K562 (cell line): ENCODE results near the gene RO60. TPM values are rescaled to one million over a fixed set of nuclear protein-coding genes. Genes with fewer than 3 reads are reported as not detected.

Experiments
- CEBPG ChIP-seq, 3 experiments: fragments of 200-800 bp in 1 of 3; sonication (Bioruptor generic) in 1 of 3; sonication (generic) in 1 of 3; formaldehyde crosslinking in 1 of 3; IDR thresholded peaks in 2 of 3; conservative IDR thresholded peaks in 1 of 3; 2 replicates each; pipeline versions ENCODE4 v1.6.1 to v1.8.0; 2016 to 2022; ENCODE audit warnings: missing compliant biosample characterization in 2 of 3, missing genetic modification characterization in 2 of 3, mild to moderate bottlenecking in 1 of 3, missing genetic modification reagents in 1 of 3
- MIER1 ChIP-seq: fragments of 450-650 bp; IDR thresholded peaks from 2 replicates; pipeline ENCODE4 v1.6.1; 2016; ENCODE audit warnings: antibody characterized with exemption, mild to moderate bottlenecking, low read depth
- MYNN ChIP-seq, 2 experiments: sonication (generic); formaldehyde crosslinking in 1 of 2; IDR thresholded peaks; 2 replicates each; pipeline versions ENCODE4 v1.5.0 to v1.6.1; 2016 to 2020; ENCODE audit warnings: antibody characterized with exemption in 1 of 2, missing genetic modification reagents in 1 of 2
- PML ChIP-seq: IDR thresholded peaks from 2 replicates; pipeline ENCODE4 v1.6.1; 2012; ENCODE audit warnings: low read length, inconsistent platforms
- RBM25 ChIP-seq: fragments of 200-400 bp; formaldehyde crosslinking; IDR thresholded peaks from 2 replicates; pipeline ENCODE4 v1.6.1; 2018; ENCODE audit warnings: low read length, low read depth, moderate library complexity; ENCODE audit not compliant: severe bottlenecking
- SMAD3 ChIP-seq: fragments of 450-650 bp; formaldehyde crosslinking; conservative IDR thresholded peaks from 2 replicates; pipeline ENCODE4 v1.4.0; 2020; ENCODE audit warnings: mild to moderate bottlenecking
- SREBF1 ChIP-seq: fragments of 150-350 bp; IDR thresholded peaks from 2 replicates; pipeline ENCODE4 v1.6.1; 2014; ENCODE audit warnings: antibody characterized with exemption, low read depth, low read length, borderline replicate concordance
- SUPT5H ChIP-seq: fragments of 450-650 bp; IDR thresholded peaks from 2 replicates; pipeline ENCODE4 v1.6.1; 2016
- TCF7L2 ChIP-seq: fragments of 150-350 bp; IDR thresholded peaks from 2 replicates; pipeline ENCODE4 v1.6.1; 2016; ENCODE audit warnings: low read depth, mild to moderate bottlenecking, low read length, moderate library complexity
- ZFPM2 ChIP-seq: fragments of 250-450 bp; sonication (Bioruptor Pico); IDR thresholded peaks from 2 replicates; pipeline ENCODE4 v1.5.1; 2022; ENCODE audit warnings: mild to moderate bottlenecking
- ZNF766 ChIP-seq: fragments of 200-800 bp; sonication (Bioruptor generic); conservative IDR thresholded peaks from 2 replicates; pipeline ENCODE4 v1.6.1; 2016; ENCODE audit warnings: missing genetic modification characterization, missing compliant biosample characterization
- ZNF77 ChIP-seq: fragments of 250-450 bp; sonication (Bioruptor Pico); IDR thresholded peaks from 2 replicates; pipeline ENCODE4 v1.5.0; 2020
- polyA plus RNA-seq, 8 experiments: library from polyadenylated mRNA; depleted of rRNA in 4 of 8; stranded (reverse) in 5 of 8; unstranded in 3 of 8; fragments of >200 nt; fragmentation: Nextera tagmentation in 2 of 8; fragmentation: Illumina TruSeq in 1 of 8; extraction: Ambion mirVana in 2 of 8; extraction: Trizol in 1 of 8; gene quantifications; 2 replicates each; pipeline versions ENCODE4 v1.2.1 to v1.2.3, GENCODE V29; 2011 to 2014; ENCODE audit warnings: inconsistent platforms in 1 of 8, missing spikeins in 1 of 8
- total RNA-seq, 7 experiments: library from RNA; depleted of rRNA in 6 of 7; stranded (reverse); fragments of >200 nt in 6 of 7; fragmentation: Illumina TruSeq in 2 of 7; extraction: Trizol in 2 of 7; gene quantifications; 2 replicates each; pipeline versions ENCODE4 v1.2.1 to v1.2.3, GENCODE V29; 2011 to 2021; ENCODE audit warnings: low replicate concordance in 1 of 7
- TF ChIP-seq, protein P1 (sequence below): fragments of 250-450 bp; sonication (Bioruptor Pico); IDR thresholded peaks from 2 replicates; pipeline ENCODE4 v1.4.0; 2020; ENCODE audit warnings: mild to moderate bottlenecking, moderate library complexity, borderline replicate concordance
- TF ChIP-seq, protein P2 (sequence below): sonication (generic); formaldehyde crosslinking; IDR thresholded peaks from 2 replicates; pipeline ENCODE4 v1.8.1; 2023; ENCODE audit warnings: mild to moderate bottlenecking, missing genetic modification reagents
- TF ChIP-seq, protein P3 (sequence below): fragments of 450-650 bp; IDR thresholded peaks from 2 replicates; pipeline ENCODE4 v1.6.1; 2017; ENCODE audit warnings: antibody characterized with exemption, mild to moderate bottlenecking
- TF ChIP-seq, protein P4 (sequence below): sonication (generic); formaldehyde crosslinking; IDR thresholded peaks from 2 replicates; pipeline ENCODE4 v1.9.0; 2022; ENCODE audit warnings: mild to moderate bottlenecking, missing genetic modification reagents

Gene RO60
- total and polyA plus RNA-seq, 9 of the 15 experiments (the other 6 are each of a cell fraction or from before 2014, with no cell fraction given): 24.9 to 187 (median 101) TPM

DNA sequence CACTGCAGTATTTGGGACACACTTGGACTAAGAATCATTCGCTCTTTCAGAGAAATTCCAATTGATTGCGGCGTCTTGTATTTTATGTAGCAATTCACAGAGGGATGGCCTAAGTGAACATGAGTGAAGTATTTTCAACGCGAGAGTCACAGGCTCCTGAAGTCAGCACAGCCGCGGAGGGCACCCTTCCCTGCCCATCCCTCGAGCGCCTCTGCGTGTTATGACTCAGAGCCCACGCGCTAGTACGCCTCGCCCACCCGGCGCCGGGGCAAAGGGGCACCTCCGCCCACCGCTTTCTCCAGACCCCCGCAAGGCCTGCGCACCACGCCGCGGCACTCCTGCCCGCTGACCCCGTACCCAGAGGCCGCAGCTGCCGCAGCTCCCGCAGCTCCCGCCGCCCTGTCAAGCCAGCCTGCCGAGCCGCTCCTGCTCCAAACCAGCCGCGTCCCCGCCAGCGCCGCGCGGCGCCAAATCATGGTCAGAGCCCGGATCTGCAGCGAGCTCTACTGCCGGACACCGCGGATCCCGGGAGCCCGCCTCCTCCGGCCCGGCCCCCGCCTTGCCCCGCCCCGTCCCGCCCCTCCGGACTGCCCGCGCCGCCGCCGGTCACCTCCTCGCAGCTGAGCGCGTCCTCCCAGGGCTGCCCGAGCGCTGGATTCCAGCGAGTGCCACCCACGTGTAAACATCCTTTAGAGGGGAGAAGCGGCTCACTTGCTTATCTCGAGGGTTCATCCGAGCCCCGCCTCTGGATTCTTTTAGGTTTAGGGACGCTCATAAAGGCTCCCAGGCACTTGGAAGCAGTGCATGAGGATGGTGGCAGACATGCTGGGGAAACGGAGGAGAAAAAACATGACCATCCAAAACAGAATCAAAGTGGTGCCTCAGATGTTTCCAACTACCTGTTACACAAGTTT is 45.8 kb downstream of the RO60 start, which contains the start of gene GLRX2 (continued):
- TF ChIP-seq, protein P1, sequence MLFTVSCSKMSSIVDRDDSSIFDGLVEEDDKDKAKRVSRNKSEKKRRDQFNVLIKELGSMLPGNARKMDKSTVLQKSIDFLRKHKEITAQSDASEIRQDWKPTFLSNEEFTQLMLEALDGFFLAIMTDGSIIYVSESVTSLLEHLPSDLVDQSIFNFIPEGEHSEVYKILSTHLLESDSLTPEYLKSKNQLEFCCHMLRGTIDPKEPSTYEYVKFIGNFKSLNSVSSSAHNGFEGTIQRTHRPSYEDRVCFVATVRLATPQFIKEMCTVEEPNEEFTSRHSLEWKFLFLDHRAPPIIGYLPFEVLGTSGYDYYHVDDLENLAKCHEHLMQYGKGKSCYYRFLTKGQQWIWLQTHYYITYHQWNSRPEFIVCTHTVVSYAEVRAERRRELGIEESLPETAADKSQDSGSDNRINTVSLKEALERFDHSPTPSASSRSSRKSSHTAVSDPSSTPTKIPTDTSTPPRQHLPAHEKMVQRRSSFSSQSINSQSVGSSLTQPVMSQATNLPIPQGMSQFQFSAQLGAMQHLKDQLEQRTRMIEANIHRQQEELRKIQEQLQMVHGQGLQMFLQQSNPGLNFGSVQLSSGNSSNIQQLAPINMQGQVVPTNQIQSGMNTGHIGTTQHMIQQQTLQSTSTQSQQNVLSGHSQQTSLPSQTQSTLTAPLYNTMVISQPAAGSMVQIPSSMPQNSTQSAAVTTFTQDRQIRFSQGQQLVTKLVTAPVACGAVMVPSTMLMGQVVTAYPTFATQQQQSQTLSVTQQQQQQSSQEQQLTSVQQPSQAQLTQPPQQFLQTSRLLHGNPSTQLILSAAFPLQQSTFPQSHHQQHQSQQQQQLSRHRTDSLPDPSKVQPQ (CRISPR knock-in tag): no peak
- TF ChIP-seq ZNF766 (peak; percentile 66), SREBF1 (no peak), SMAD3 (CRISPR knock-in tag) (no peak), PML (peak; percentile 35; the same call in 1 of the 2 replicates), TCF7L2 (no peak), RBM25 (no peak), CEBPG (CRISPR knock-in tag; IDR thresholded peaks at IDR 0.05) (no peak), CEBPG (tag; conservative IDR thresholded peaks at IDR 0.05 in 1 of 2, IDR thresholded peaks at IDR 0.05 in 1 of 2) (no peak), ZFPM2 (no peak), ZNF77 (CRISPR knock-in tag) (no peak), MIER1 (no peak), MYNN (IDR thresholded peaks at IDR 0.05) (peak; percentile 78), MYNN (CRISPR knock-in tag; IDR thresholded peaks at IDR 0.05) (no peak), SUPT5H (peak; percentile 67)
- TF ChIP-seq, protein P2, sequence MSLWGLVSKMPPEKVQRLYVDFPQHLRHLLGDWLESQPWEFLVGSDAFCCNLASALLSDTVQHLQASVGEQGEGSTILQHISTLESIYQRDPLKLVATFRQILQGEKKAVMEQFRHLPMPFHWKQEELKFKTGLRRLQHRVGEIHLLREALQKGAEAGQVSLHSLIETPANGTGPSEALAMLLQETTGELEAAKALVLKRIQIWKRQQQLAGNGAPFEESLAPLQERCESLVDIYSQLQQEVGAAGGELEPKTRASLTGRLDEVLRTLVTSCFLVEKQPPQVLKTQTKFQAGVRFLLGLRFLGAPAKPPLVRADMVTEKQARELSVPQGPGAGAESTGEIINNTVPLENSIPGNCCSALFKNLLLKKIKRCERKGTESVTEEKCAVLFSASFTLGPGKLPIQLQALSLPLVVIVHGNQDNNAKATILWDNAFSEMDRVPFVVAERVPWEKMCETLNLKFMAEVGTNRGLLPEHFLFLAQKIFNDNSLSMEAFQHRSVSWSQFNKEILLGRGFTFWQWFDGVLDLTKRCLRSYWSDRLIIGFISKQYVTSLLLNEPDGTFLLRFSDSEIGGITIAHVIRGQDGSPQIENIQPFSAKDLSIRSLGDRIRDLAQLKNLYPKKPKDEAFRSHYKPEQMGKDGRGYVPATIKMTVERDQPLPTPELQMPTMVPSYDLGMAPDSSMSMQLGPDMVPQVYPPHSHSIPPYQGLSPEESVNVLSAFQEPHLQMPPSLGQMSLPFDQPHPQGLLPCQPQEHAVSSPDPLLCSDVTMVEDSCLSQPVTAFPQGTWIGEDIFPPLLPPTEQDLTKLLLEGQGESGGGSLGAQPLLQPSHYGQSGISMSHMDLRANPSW: no peak; the same call in 1 of the 2 replicates
- TF ChIP-seq, protein P3, sequence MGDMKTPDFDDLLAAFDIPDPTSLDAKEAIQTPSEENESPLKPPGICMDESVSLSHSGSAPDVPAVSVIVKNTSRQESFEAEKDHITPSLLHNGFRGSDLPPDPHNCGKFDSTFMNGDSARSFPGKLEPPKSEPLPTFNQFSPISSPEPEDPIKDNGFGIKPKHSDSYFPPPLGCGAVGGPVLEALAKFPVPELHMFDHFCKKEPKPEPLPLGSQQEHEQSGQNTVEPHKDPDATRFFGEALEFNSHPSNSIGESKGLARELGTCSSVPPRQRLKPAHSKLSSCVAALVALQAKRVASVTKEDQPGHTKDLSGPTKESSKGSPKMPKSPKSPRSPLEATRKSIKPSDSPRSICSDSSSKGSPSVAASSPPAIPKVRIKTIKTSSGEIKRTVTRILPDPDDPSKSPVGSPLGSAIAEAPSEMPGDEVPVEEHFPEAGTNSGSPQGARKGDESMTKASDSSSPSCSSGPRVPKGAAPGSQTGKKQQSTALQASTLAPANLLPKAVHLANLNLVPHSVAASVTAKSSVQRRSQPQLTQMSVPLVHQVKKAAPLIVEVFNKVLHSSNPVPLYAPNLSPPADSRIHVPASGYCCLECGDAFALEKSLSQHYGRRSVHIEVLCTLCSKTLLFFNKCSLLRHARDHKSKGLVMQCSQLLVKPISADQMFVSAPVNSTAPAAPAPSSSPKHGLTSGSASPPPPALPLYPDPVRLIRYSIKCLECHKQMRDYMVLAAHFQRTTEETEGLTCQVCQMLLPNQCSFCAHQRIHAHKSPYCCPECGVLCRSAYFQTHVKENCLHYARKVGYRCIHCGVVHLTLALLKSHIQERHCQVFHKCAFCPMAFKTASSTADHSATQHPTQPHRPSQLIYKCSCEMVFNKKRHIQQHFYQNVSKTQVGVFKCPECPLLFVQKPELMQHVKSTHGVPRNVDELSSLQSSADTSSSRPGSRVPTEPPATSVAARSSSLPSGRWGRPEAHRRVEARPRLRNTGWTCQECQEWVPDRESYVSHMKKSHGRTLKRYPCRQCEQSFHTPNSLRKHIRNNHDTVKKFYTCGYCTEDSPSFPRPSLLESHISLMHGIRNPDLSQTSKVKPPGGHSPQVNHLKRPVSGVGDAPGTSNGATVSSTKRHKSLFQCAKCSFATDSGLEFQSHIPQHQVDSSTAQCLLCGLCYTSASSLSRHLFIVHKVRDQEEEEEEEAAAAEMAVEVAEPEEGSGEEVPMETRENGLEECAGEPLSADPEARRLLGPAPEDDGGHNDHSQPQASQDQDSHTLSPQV: 0 out of 2 replicates have a peak, but pooled peaks have one; percentile 46
- TF ChIP-seq, protein P4, sequence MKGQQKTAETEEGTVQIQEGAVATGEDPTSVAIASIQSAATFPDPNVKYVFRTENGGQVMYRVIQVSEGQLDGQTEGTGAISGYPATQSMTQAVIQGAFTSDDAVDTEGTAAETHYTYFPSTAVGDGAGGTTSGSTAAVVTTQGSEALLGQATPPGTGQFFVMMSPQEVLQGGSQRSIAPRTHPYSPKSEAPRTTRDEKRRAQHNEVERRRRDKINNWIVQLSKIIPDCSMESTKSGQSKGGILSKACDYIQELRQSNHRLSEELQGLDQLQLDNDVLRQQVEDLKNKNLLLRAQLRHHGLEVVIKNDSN (CRISPR knock-in tag): no peak
